A549 (cell line): Measurements from ENCODE around the gene DPPA2. TPM values are rescaled to one million over a fixed set of nuclear protein-coding genes. Genes with fewer than 3 reads are reported as not detected.

ENCODE experiments used
- ATAC-seq, 2 experiments: fragments of 200-7000 bp in 1 of 2; fragments of >200 bp in 1 of 2; cut with Nextera tagmentation in 1 of 2; cut with Tn5 transposase in 1 of 2; 3 replicates each; pipeline versions ENCODE4 v1.8.0 to v1.9.1; 2018 to 2020; ENCODE audit warnings: mild to moderate bottlenecking in 1 of 2, moderate library complexity in 1 of 2
- CTCF ChIA-PET: fragments of 300-600 bp; sonication (Branson Sonifier 250); formaldehyde crosslinking; extraction: SDS; loops from one replicate; lab custom pipeline; 2021; ENCODE audit warnings: antibody characterized with exemption, inconsistent platforms; lab: Yijun Ruan, JAX
- POLR2A ChIA-PET: fragments of 350-600 bp; formaldehyde crosslinking; extraction: SDS; loops from one replicate; lab custom pipeline; 2021; ENCODE audit warnings: antibody characterized with exemption, inconsistent platforms; lab: Yijun Ruan, JAX
- DNase-seq, 2 experiments: peaks; one replicate each; pipeline versions ENCODE4 v3.0.0 to v3.0.0-alpha.2; 2011 to 2016; ENCODE audit warnings: low read depth in 1 of 2, low spot score in 1 of 2
- FAIRE-seq: peaks from 2 replicates; lab custom pipeline; 2011; peaks lifted over from hg19 to GRCh38; lab: Jason Lieb, UNC
- H3K27ac ChIP-seq, 2 experiments: fragments of >200 bp; sonication (Bioruptor Twin); formaldehyde crosslinking; 3 replicates each; pipeline ENCODE4 v1.5.1; 2016 to 2017
- H3K4me1 ChIP-seq: fragments of >200 bp; sonication (Bioruptor Twin); formaldehyde crosslinking; 3 replicates; pipeline ENCODE4 v1.6.1; 2016
- H3K4me2 ChIP-seq: fragments of >200 bp; sonication (Bioruptor Twin); formaldehyde crosslinking; 3 replicates; pipeline ENCODE4 v1.6.1; 2016
- H3K4me3 ChIP-seq: fragments of >200 bp; sonication (Bioruptor Twin); formaldehyde crosslinking; 3 replicates; pipeline ENCODE4 v1.5.1; 2016
- H3K9me3 ChIP-seq: fragments of >200 bp; sonication (Bioruptor Twin); formaldehyde crosslinking; 3 replicates; pipeline ENCODE4 v1.6.1; 2016
- CHD2 ChIP-seq: fragments of 150-350 bp; IDR thresholded peaks from 2 replicates; pipeline ENCODE4 v1.6.1; 2014; ENCODE audit warnings: low read length; ENCODE audit not compliant: partially characterized antibody
- HOXA7 ChIP-seq: fragments of 250-450 bp; sonication (Bioruptor Pico); IDR thresholded peaks from 2 replicates; pipeline ENCODE4 v1.5.0; 2020; ENCODE audit warnings: mild to moderate bottlenecking, moderate library complexity
- JUNB ChIP-seq: fragments of >200 bp; sonication (Bioruptor Twin); formaldehyde crosslinking; IDR thresholded peaks from 2 replicates; pipeline ENCODE4 v1.6.1; 2016
- PBX3 ChIP-seq: IDR thresholded peaks from 2 replicates; pipeline ENCODE4 v1.6.1; 2012
- TFCP2L1 ChIP-seq: fragments of 250-450 bp; sonication (Bioruptor Pico); IDR thresholded peaks from 2 replicates; pipeline ENCODE4 v1.5.0; 2021; ENCODE audit warnings: mild to moderate bottlenecking
- WGBS: methylation state at CpG from one replicate; pipeline ENCODE4 v1.1.6; 2017; ENCODE audit errors: missing lambda C conversion rate; 5-methylcytosine and 5-hydroxymethylcytosine counted together
- polyA plus RNA-seq, 4 experiments: library from polyadenylated mRNA; depleted of rRNA in 3 of 4; stranded (reverse); fragments of >200 nt; fragmentation: RNase III in 1 of 4; extraction: RNeasy Plus Mini Kit Qiagen cat#74134 plus additional on column Dnase treatment in 1 of 4; gene quantifications; 2 replicates in 3 of 4; 3 replicates in 1 of 4; pipeline ENCODE4 v1.2.3, GENCODE V29; 2011 to 2017
- small RNA-seq, 6 experiments: library from RNA; depleted of rRNA; stranded (forward); fragments of <200 nt; gene quantifications; one replicate each; pipeline ENCODE3, GENCODE V24; 2012

The DPPA2 gene
- polyA plus RNA-seq, 2 of the 4 experiments (the other 2 are of a cell fraction): not detected

- WGBS: 46% methylated on average over 3 of the region's 3 CpGs
- no peaks in the 10 kb centered on the region for H3K4me1 ChIP-seq
- ATAC-seq: no peak
- ChIA-PET POLR2A (no interaction called here), CTCF (interaction anchor here (0.7 kb wide), 1 partner anchor 17 kb away, joined by 3 read pairs; no protein-coding TSS in a partner anchor)
- H3K27ac ChIP-seq: no peak overlapping the region
- no peaks in the 10 kb centered on the region for H3K9me3 ChIP-seq
- TF ChIP-seq TFCP2L1 (CRISPR knock-in tag) (no peak), PBX3 (no peak), CHD2 (no peak), HOXA7 (CRISPR knock-in tag) (no peak), JUNB (no peak)
- H3K4me3 ChIP-seq: no peak overlapping the region
- no peak overlapping the region for H3K4me2 ChIP-seq
- FAIRE-seq: no peak
- DNase-seq: no peak
Observed at GRCh38 chr3:109252641-109253040, 63.7 kb downstream of the DPPA2 start.

Small RNAs within 50 kb of the gene (small RNA-seq; reads per million reads assigned to genes)
- gene AC124945.1 (0 reads per million in 6 experiments), gene RF00017 (0 reads per million in 6 experiments)

Other genes with a start within 250 kb of the DPPA2 start
- not detected in 2 replicates for gene MORC1, start 198.4 kb downstream of the DPPA2 start, polyA plus RNA-seq (2011; rRNA removed)
- not detected in 3 replicates for gene MORC1, start 198.4 kb downstream of the DPPA2 start, polyA plus RNA-seq (2017; fragmentation: RNase III; extraction: RNeasy Plus Mini Kit Qiagen cat#74134 plus additional on column Dnase treatment)
- not detected in 2 replicates for gene C3orf85, start 179.8 kb downstream of the DPPA2 start, polyA plus RNA-seq (2011; rRNA removed)
- gene C3orf85, start 179.8 kb downstream of the DPPA2 start, polyA plus RNA-seq (2017; fragmentation: RNase III; extraction: RNeasy Plus Mini Kit Qiagen cat#74134 plus additional on column Dnase treatment): not detected in 3 replicates
- not detected in 2 replicates for gene DPPA4, start 21.0 kb upstream of the DPPA2 start, polyA plus RNA-seq (2011; rRNA removed)
- gene DPPA4, start 21.0 kb upstream of the DPPA2 start, polyA plus RNA-seq (2017; fragmentation: RNase III; extraction: RNeasy Plus Mini Kit Qiagen cat#74134 plus additional on column Dnase treatment): not detected in 3 replicates